ENCODE results near the gene TMUB2. TPM values are rescaled to one million over a fixed set of nuclear protein-coding genes. Genes with fewer than 3 reads are reported as not detected.

The TMUB2 gene
- total and polyA plus RNA-seq, 2 experiments from 2014 or later = 27.7 to 46.8 TPM

DNA sequence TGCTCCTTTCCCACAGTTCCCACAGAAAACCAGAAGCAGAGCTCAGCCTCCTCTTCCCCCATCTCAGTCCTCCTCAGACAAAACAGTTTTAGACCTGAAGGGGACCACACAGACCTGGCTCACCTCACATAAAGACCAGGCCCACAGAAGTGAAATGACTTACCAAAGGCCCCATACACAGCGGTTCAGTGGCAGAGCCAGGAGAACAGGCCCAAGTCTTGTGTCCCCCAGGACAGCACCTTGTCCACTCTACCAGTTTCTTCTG is 27.4 kb downstream of the TMUB2 start:
- Histone ChIP-seq H3K9me2 (replicated peaks; ENCODE audit: insufficient read depth) (no peaks in the 10 kb centered on the region), H3K27me3 (no peaks in the 10 kb centered on the region), H3K27ac (no peak overlapping the region), H3K79me2 (peaks cover 27% of the 10 kb centered on the region), H4K20me1 (ENCODE audit: insufficient read depth, poor library complexity, severe bottlenecking) (peaks cover 20% of the 10 kb centered on the region), H2AFZ (no peak overlapping the region), H3K4me2 (no peak overlapping the region), H3K9me3 (ENCODE audit: low read depth) (no peaks in the 10 kb centered on the region), H3K36me3 (replicated peaks; ENCODE audit: insufficient read depth, low read depth) (peaks cover 3% of the 10 kb centered on the region), H3K4me1 (ENCODE audit: insufficient read depth) (peaks cover 12% of the 10 kb centered on the region), H3K4me3 (no peak overlapping the region)
- WGBS (ENCODE audit: low lambda C conversion rate, missing lambda C conversion rate) = 91% methylated on average over 1 of the region's 1 CpG
- TF ChIP-seq, protein P1, sequence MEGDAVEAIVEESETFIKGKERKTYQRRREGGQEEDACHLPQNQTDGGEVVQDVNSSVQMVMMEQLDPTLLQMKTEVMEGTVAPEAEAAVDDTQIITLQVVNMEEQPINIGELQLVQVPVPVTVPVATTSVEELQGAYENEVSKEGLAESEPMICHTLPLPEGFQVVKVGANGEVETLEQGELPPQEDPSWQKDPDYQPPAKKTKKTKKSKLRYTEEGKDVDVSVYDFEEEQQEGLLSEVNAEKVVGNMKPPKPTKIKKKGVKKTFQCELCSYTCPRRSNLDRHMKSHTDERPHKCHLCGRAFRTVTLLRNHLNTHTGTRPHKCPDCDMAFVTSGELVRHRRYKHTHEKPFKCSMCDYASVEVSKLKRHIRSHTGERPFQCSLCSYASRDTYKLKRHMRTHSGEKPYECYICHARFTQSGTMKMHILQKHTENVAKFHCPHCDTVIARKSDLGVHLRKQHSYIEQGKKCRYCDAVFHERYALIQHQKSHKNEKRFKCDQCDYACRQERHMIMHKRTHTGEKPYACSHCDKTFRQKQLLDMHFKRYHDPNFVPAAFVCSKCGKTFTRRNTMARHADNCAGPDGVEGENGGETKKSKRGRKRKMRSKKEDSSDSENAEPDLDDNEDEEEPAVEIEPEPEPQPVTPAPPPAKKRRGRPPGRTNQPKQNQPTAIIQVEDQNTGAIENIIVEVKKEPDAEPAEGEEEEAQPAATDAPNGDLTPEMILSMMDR (IDR thresholded peaks at IDR 0.05; ENCODE audit: poor library complexity) = no peak
- TF ChIP-seq EZH2 (IDR thresholded peaks at IDR 0.05; ENCODE audit: borderline replicate concordance) (no peak), EZH2phosphoT487 (IDR thresholded peaks at IDR 0.05; ENCODE audit: low read depth, severe bottlenecking, unreplicated experiment) (no peak)
- DNase-seq (ENCODE audit: low spot score) = no peak

DNA sequence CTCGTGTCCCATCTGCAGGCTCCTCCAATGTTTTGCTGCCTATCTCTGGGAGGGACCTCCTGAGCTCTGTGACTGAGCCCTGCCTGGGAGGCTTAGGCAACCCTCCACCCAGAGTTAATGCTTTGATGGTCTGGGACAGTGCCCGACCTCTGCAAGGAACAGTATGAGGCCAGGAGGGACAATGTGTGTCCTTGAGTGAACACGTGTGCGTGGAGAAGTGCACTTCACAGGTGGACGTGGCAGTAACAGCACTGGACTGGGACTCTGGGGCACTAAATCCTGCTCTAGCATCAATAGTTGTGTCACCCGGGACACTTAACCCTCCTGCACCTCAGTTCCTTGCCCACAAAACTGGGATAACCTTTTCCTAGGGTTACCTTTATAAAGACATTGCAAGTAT is 28.1 kb downstream of the TMUB2 start:
- Histone ChIP-seq H3K9me3 (ENCODE audit: low read depth) (no peaks in the 10 kb centered on the region), H3K9me2 (replicated peaks; ENCODE audit: insufficient read depth) (no peaks in the 10 kb centered on the region), H4K20me1 (ENCODE audit: insufficient read depth, poor library complexity, severe bottlenecking) (peaks cover 20% of the 10 kb centered on the region), H2AFZ (no peak overlapping the region), H3K4me2 (no peak overlapping the region), H3K4me1 (ENCODE audit: insufficient read depth) (peaks cover 12% of the 10 kb centered on the region), H3K27me3 (no peaks in the 10 kb centered on the region), H3K4me3 (no peak overlapping the region), H3K36me3 (replicated peaks; ENCODE audit: insufficient read depth, low read depth) (peaks cover 3% of the 10 kb centered on the region), H3K27ac (no peak overlapping the region), H3K79me2 (peaks cover 28% of the 10 kb centered on the region)
- WGBS (ENCODE audit: low lambda C conversion rate, missing lambda C conversion rate) = 98% methylated on average over 6 of the region's 6 CpGs
- no peak for DNase-seq (ENCODE audit: low spot score)
- TF ChIP-seq, protein P1 (IDR thresholded peaks at IDR 0.05; ENCODE audit: poor library complexity) = no peak
- no peak for TF ChIP-seq EZH2 (IDR thresholded peaks at IDR 0.05; ENCODE audit: borderline replicate concordance)
- no peak for TF ChIP-seq EZH2phosphoT487 (IDR thresholded peaks at IDR 0.05; ENCODE audit: low read depth, severe bottlenecking, unreplicated experiment)

DNA sequence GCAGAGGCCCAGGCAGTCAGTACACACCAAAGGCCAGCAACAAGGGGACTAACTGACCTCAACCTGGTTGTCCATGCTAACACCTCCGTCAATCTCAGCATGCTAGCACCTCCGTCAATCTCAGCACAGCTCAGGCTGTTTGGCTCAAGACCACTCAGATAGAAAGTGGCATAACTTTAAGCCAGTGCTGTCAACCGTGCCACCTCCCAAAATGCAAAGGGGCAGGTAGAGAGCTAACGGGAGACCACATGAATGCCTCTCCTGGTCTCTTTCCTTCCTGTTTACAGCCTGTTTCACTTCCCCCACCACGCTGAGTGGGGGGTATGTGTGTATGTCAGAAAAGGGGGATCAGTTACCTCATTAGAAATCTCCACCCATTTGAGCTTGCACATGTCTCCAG is 29.4 kb downstream of the TMUB2 start:
- WGBS (ENCODE audit: low lambda C conversion rate, missing lambda C conversion rate) = 92% methylated on average over 5 of the region's 5 CpGs

More for the DNA sequence above, 29.4 kb downstream of the TMUB2 start:
- Histone ChIP-seq H2AFZ (no peak overlapping the region), H3K4me2 (no peak overlapping the region), H4K20me1 (ENCODE audit: insufficient read depth, poor library complexity, severe bottlenecking) (peaks cover 20% of the 10 kb centered on the region), H3K27me3 (no peaks in the 10 kb centered on the region), H3K9me3 (ENCODE audit: low read depth) (no peaks in the 10 kb centered on the region), H3K36me3 (replicated peaks; ENCODE audit: insufficient read depth, low read depth) (peaks cover 3% of the 10 kb centered on the region), H3K4me3 (no peak overlapping the region), H3K27ac (no peak overlapping the region), H3K9me2 (replicated peaks; ENCODE audit: insufficient read depth) (no peaks in the 10 kb centered on the region), H3K4me1 (ENCODE audit: insufficient read depth) (peaks cover 9% of the 10 kb centered on the region), H3K79me2 (peaks cover 35% of the 10 kb centered on the region)
- TF ChIP-seq, protein P1 (IDR thresholded peaks at IDR 0.05; ENCODE audit: poor library complexity) = no peak
- TF ChIP-seq EZH2phosphoT487 (IDR thresholded peaks at IDR 0.05; ENCODE audit: low read depth, severe bottlenecking, unreplicated experiment) = no peak
- no peak for DNase-seq (ENCODE audit: low spot score)
